ENCODE data around the gene SLC2A11. TPM values are rescaled to one million over a fixed set of nuclear protein-coding genes. Genes with fewer than 3 reads are reported as not detected.

The SLC2A11 gene
- total RNA-seq, 1 donor from 2014 or later, result 9.2 TPM

GRCh38 chr22:23868580-23868979, 10.9 kb downstream of the SLC2A11 start:
- Mint-ChIP-seq H3K4me1 (ENCODE audit: unreplicated experiment) (peaks cover 3% of the 10 kb centered on the region), H3K9me3 (ENCODE audit: unreplicated experiment) (no peaks in the 10 kb centered on the region), H3K27me3 (ENCODE audit: unreplicated experiment) (no peaks in the 10 kb centered on the region), H3K4me3 (ENCODE audit: unreplicated experiment) (no peak overlapping the region), H3K36me3 (ENCODE audit: low read depth, unreplicated experiment) (peaks cover 13% of the 10 kb centered on the region), H3K27ac (ENCODE audit: unreplicated experiment) (no peak overlapping the region)
- no peak for DNase-seq (ENCODE audit: low spot score)
- TF ChIP-seq CTCF (IDR thresholded peaks at IDR 0.05; ENCODE audit: unreplicated experiment), result no peak

- no peak for DNase-seq (ENCODE audit: low spot score)
- Mint-ChIP-seq H3K27ac (ENCODE audit: unreplicated experiment) (no peak overlapping the region), H3K4me1 (ENCODE audit: unreplicated experiment) (peaks cover 3% of the 10 kb centered on the region), H3K4me3 (ENCODE audit: unreplicated experiment) (no peak overlapping the region), H3K36me3 (ENCODE audit: low read depth, unreplicated experiment) (peaks cover 19% of the 10 kb centered on the region), H3K27me3 (ENCODE audit: unreplicated experiment) (no peaks in the 10 kb centered on the region), H3K9me3 (ENCODE audit: unreplicated experiment) (no peaks in the 10 kb centered on the region)
- TF ChIP-seq CTCF (IDR thresholded peaks at IDR 0.05; ENCODE audit: unreplicated experiment), result no peak
These were observed 17.2 kb downstream of the SLC2A11 start for GRCh38 chr22:23874871-23875270.

- Mint-ChIP-seq H3K27ac (ENCODE audit: unreplicated experiment) (no peak overlapping the region), H3K4me1 (ENCODE audit: unreplicated experiment) (no peaks in the 10 kb centered on the region), H3K36me3 (ENCODE audit: low read depth, unreplicated experiment) (peaks cover 15% of the 10 kb centered on the region), H3K27me3 (ENCODE audit: unreplicated experiment) (peaks cover under 1% of the 10 kb centered on the region), H3K4me3 (ENCODE audit: unreplicated experiment) (no peak overlapping the region), H3K9me3 (ENCODE audit: unreplicated experiment) (no peaks in the 10 kb centered on the region)
- no peak for TF ChIP-seq CTCF (IDR thresholded peaks at IDR 0.05; ENCODE audit: unreplicated experiment)
- no peak for DNase-seq (ENCODE audit: low spot score)
These were observed 18.1 kb downstream of the SLC2A11 start for GRCh38 chr22:23875801-23876200.

- Mint-ChIP-seq H3K9me3 (ENCODE audit: unreplicated experiment) (no peaks in the 10 kb centered on the region), H3K27me3 (ENCODE audit: unreplicated experiment) (peaks cover 3% of the 10 kb centered on the region), H3K4me3 (ENCODE audit: unreplicated experiment) (no peak overlapping the region), H3K36me3 (ENCODE audit: low read depth, unreplicated experiment) (peaks cover 24% of the 10 kb centered on the region), H3K27ac (ENCODE audit: unreplicated experiment) (no peak overlapping the region), H3K4me1 (ENCODE audit: unreplicated experiment) (no peaks in the 10 kb centered on the region)
- DNase-seq (ENCODE audit: low spot score), result no peak
- no peak for TF ChIP-seq CTCF (IDR thresholded peaks at IDR 0.05; ENCODE audit: unreplicated experiment)
These were observed 19.9 kb downstream of the SLC2A11 start for GRCh38 chr22:23877566-23877965.

GRCh38 chr22:23878219-23878618, 20.5 kb downstream of the SLC2A11 start:
- no peak overlapping the region for H3K4me3 Mint-ChIP-seq (ENCODE audit: unreplicated experiment)
- TF ChIP-seq CTCF (IDR thresholded peaks at IDR 0.05; ENCODE audit: unreplicated experiment), result no peak
- no peak overlapping the region for H3K27ac Mint-ChIP-seq (ENCODE audit: unreplicated experiment)
- peaks cover 3% of the 10 kb centered on the region for H3K27me3 Mint-ChIP-seq (ENCODE audit: unreplicated experiment)
- DNase-seq (ENCODE audit: low spot score), result no peak
- peaks cover 24% of the 10 kb centered on the region for H3K36me3 Mint-ChIP-seq (ENCODE audit: low read depth, unreplicated experiment)
- H3K4me1 Mint-ChIP-seq (ENCODE audit: unreplicated experiment), result no peaks in the 10 kb centered on the region
- H3K9me3 Mint-ChIP-seq (ENCODE audit: unreplicated experiment), result no peaks in the 10 kb centered on the region
